H1 (cell line): ENCODE data around the gene CDC5L. TPM values are rescaled to one million over a fixed set of nuclear protein-coding genes. Genes with fewer than 3 reads are reported as not detected.

Source experiments
- CTCF ChIA-PET: fragments of 300-600 bp; sonication (Branson Sonifier 250); formaldehyde crosslinking; loops from one replicate; lab custom pipeline; 2021; ENCODE audit not compliant: partially characterized antibody; lab: Charles Lee
- POLR2A ChIA-PET: fragments of 300-600 bp; sonication (Branson Sonifier 250); formaldehyde crosslinking; loops from one replicate; lab custom pipeline; 2021; ENCODE audit warnings: inconsistent platforms; ENCODE audit not compliant: partially characterized antibody; lab: Charles Lee
- DNase-seq, 2 experiments: peaks; one replicate each; pipeline versions ENCODE4 v3.0.0 to v3.0.0-alpha.2; 2010 to 2022; ENCODE audit warnings: low spot score in 2 of 2, low read depth in 1 of 2, mixed read lengths in 1 of 2
- FAIRE-seq: peaks from 2 replicates; lab custom pipeline; 2011; peaks lifted over from hg19 to GRCh38; lab: Jason Lieb, UNC
- H2AFZ ChIP-seq: 2 replicates; pipeline ENCODE4 v1.8.1; 2012; ENCODE audit warnings: low read length, inconsistent platforms
- H2AK5ac ChIP-seq: 2 replicates; pipeline ENCODE4 v1.6.1; 2013; ENCODE audit warnings: low read depth, low read length
- H2BK120ac ChIP-seq: replicated peaks from 2 replicates; pipeline ENCODE3; 2013; ENCODE audit warnings: low read depth, low read length, inconsistent platforms
- H2BK12ac ChIP-seq: 2 replicates; pipeline ENCODE4 v1.6.1; 2013; ENCODE audit warnings: low read depth, low read length
- H2BK15ac ChIP-seq: 2 replicates; pipeline ENCODE4 v1.6.1; 2013; ENCODE audit warnings: low read length
- H2BK20ac ChIP-seq: 2 replicates; pipeline ENCODE4 v1.6.1; 2013; ENCODE audit warnings: low read length
- H2BK5ac ChIP-seq: 2 replicates; pipeline ENCODE4 v1.6.1; 2013; ENCODE audit warnings: low read depth, low read length
- H3K14ac ChIP-seq: 2 replicates; pipeline ENCODE4 v1.6.1; 2013; ENCODE audit warnings: inconsistent platforms; ENCODE audit not compliant: insufficient read length
- H3K18ac ChIP-seq: 2 replicates; pipeline ENCODE4 v1.6.1; 2013; ENCODE audit warnings: low read length; ENCODE audit errors: extremely low read depth
- H3K23ac ChIP-seq: 2 replicates; pipeline ENCODE4 v1.6.1; 2013; ENCODE audit warnings: inconsistent platforms; ENCODE audit not compliant: insufficient read length
- H3K23me2 ChIP-seq: 2 replicates; pipeline ENCODE4 v1.6.1; 2013; ENCODE audit warnings: low read depth, low read length
- H3K27ac ChIP-seq: 2 replicates; pipeline ENCODE4 v1.6.1; 2011; ENCODE audit warnings: low read depth, low read length, inconsistent platforms
- H3K27me3 ChIP-seq, 4 experiments: replicated peaks in 1 of 4; 1 replicate in 1 of 4; 2 replicates in 3 of 4; pipeline versions ENCODE4 v1.6.1 to v1.8.1; 2011 to 2013; ENCODE audit warnings: low read length in 3 of 4, mild to moderate bottlenecking in 3 of 4, inconsistent platforms in 2 of 4, mixed read lengths in 2 of 4, moderate library complexity in 1 of 4; ENCODE audit not compliant: control insufficient read depth in 3 of 4, insufficient read depth in 3 of 4; ENCODE audit errors: extremely low read depth in 1 of 4
- H3K36me3 ChIP-seq, 4 experiments: 2 replicates each; pipeline versions ENCODE4 v1.6.1 to v1.8.1; 2011 to 2013; ENCODE audit warnings: mild to moderate bottlenecking in 4 of 4, low read length in 3 of 4, moderate library complexity in 2 of 4, control low read depth in 1 of 4, inconsistent platforms in 1 of 4; ENCODE audit not compliant: insufficient read depth in 4 of 4, control insufficient read depth in 2 of 4
- H3K4ac ChIP-seq: replicated peaks from 2 replicates; pipeline ENCODE3; 2013; ENCODE audit warnings: low read length, low read depth, mixed read lengths, inconsistent platforms; ENCODE audit not compliant: insufficient read length
- H3K4me1 ChIP-seq, 4 experiments: replicated peaks in 1 of 4; 1 replicate in 1 of 4; 2 replicates in 3 of 4; pipeline versions ENCODE4 v1.6.1 to v1.8.1; 2011 to 2013; ENCODE audit warnings: low read length in 3 of 4, inconsistent platforms in 2 of 4, mixed read lengths in 1 of 4; ENCODE audit not compliant: insufficient read depth in 4 of 4, control insufficient read depth in 3 of 4
- H3K4me2 ChIP-seq, 2 experiments: 2 replicates each; pipeline versions ENCODE4 v1.6.1 to v1.8.1; 2011 to 2013; ENCODE audit warnings: low read depth in 2 of 2, low read length in 2 of 2, control low read depth in 1 of 2, inconsistent platforms in 1 of 2, mild to moderate bottlenecking in 1 of 2; ENCODE audit not compliant: insufficient read depth in 1 of 2
- H3K4me3 ChIP-seq, 4 experiments: fragments of 200-600, 300-600 bp in 1 of 4; sonication (generic), shearing (Covaris generic), sonication (Bioruptor Twin) in 1 of 4; 2 replicates each; pipeline versions ENCODE4 v1.5.1 to v1.8.1; 2011 to 2016; ENCODE audit warnings: low read length in 4 of 4, low read depth in 3 of 4, control low read depth in 2 of 4, inconsistent platforms in 2 of 4, mild to moderate bottlenecking in 2 of 4, mixed read lengths in 1 of 4, moderate library complexity in 1 of 4; ENCODE audit not compliant: insufficient read depth in 2 of 4; ENCODE audit errors: extremely low read depth in 1 of 4
- H3K56ac ChIP-seq: replicated peaks from 2 replicates; pipeline ENCODE3; 2013; ENCODE audit warnings: low read depth, mild to moderate bottlenecking, mixed read lengths, low read length, inconsistent platforms; ENCODE audit not compliant: insufficient read length
- H3K79me1 ChIP-seq: 2 replicates; pipeline ENCODE4 v1.6.1; 2013; ENCODE audit warnings: low read depth, low read length, control low read depth
- H3K79me2 ChIP-seq, 2 experiments: 2 replicates each; pipeline versions ENCODE4 v1.6.1 to v1.8.1; 2012 to 2013; ENCODE audit warnings: low read length in 2 of 2, mild to moderate bottlenecking in 2 of 2, inconsistent platforms in 1 of 2; ENCODE audit not compliant: insufficient read depth in 2 of 2, control insufficient read depth in 1 of 2
- H3K9ac ChIP-seq, 4 experiments: replicated peaks in 1 of 4; 1 replicate in 1 of 4; 2 replicates in 3 of 4; pipeline versions ENCODE4 v1.6.1 to v1.8.1; 2011 to 2013; ENCODE audit warnings: low read depth in 3 of 4, low read length in 3 of 4, control low read depth in 2 of 4, mild to moderate bottlenecking in 2 of 4, moderate library complexity in 2 of 4, inconsistent platforms in 1 of 4; ENCODE audit errors: extremely low read depth in 1 of 4
- H3K9me3 ChIP-seq, 2 experiments: 2 replicates each; pipeline versions ENCODE4 v1.6.1 to v1.8.1; 2012 to 2013; ENCODE audit warnings: mild to moderate bottlenecking in 2 of 2, moderate library complexity in 2 of 2, control low read depth in 1 of 2, inconsistent platforms in 1 of 2, low read depth in 1 of 2, low read length in 1 of 2, mixed read lengths in 1 of 2; ENCODE audit not compliant: insufficient read depth in 2 of 2
- H4K20me1 ChIP-seq, 2 experiments: replicated peaks in 1 of 2; 2 replicates each; pipeline versions ENCODE3 to v1.8.1; 2011 to 2013; ENCODE audit warnings: inconsistent platforms in 2 of 2, low read length in 2 of 2, mild to moderate bottlenecking in 1 of 2; ENCODE audit not compliant: insufficient read depth in 2 of 2, control insufficient read depth in 1 of 2
- H4K5ac ChIP-seq: 2 replicates; pipeline ENCODE4 v1.6.1; 2013; ENCODE audit warnings: low read length, low read depth, mixed read lengths, inconsistent platforms; ENCODE audit not compliant: insufficient read length
- H4K8ac ChIP-seq: 2 replicates; pipeline ENCODE4 v1.8.0; 2013; ENCODE audit warnings: mild to moderate bottlenecking, moderate library complexity, low read length, inconsistent platforms; ENCODE audit not compliant: insufficient read depth; ENCODE audit errors: extremely low read depth
- H4K91ac ChIP-seq: replicated peaks from 2 replicates; pipeline ENCODE3; 2013; ENCODE audit warnings: low read length, mixed read lengths, inconsistent platforms; ENCODE audit not compliant: insufficient read length
- CBX8 ChIP-seq: fragments of 300-800, 300-1000 bp; sonication (generic); IDR thresholded peaks from 2 replicates; pipeline ENCODE4 v1.7.1; 2016; ENCODE audit warnings: low read depth, low read length, borderline replicate concordance
- CTBP2 ChIP-seq: IDR thresholded peaks from 2 replicates; pipeline ENCODE4 v1.7.0; 2011; ENCODE audit warnings: borderline replicate concordance, mild to moderate bottlenecking, moderate library complexity, mixed read lengths, low read length; ENCODE audit not compliant: insufficient read depth, insufficient read length
- EP300 ChIP-seq, 2 experiments: IDR thresholded peaks; 1 replicate in 1 of 2; 2 replicates in 1 of 2; pipeline ENCODE4 v1.6.1; 2011 to 2012; ENCODE audit warnings: low read depth in 2 of 2, low read length in 2 of 2, mild to moderate bottlenecking in 2 of 2, borderline replicate concordance in 1 of 2, inconsistent platforms in 1 of 2, moderate library complexity in 1 of 2
- FOSL1 ChIP-seq: IDR thresholded peaks from 2 replicates; pipeline ENCODE4 v1.6.1; 2011; ENCODE audit warnings: mild to moderate bottlenecking, low read depth, low read length, moderate library complexity; ENCODE audit not compliant: insufficient read depth
- HDAC2 ChIP-seq, 2 experiments: fragments of 300-600 bp in 1 of 2; sonication (generic) in 1 of 2; IDR thresholded peaks; 2 replicates each; pipeline ENCODE4 v1.6.1; 2011 to 2012; ENCODE audit warnings: low read depth in 2 of 2, low read length in 2 of 2, mild to moderate bottlenecking in 2 of 2, moderate library complexity in 2 of 2, borderline replicate concordance in 1 of 2, inconsistent platforms in 1 of 2
- KDM4A ChIP-seq: IDR thresholded peaks from one replicate; pipeline ENCODE4 v1.7.1; 2012; ENCODE audit warnings: low read depth, mild to moderate bottlenecking, moderate library complexity, low read length, inconsistent platforms; ENCODE audit not compliant: severe bottlenecking
- KDM5A ChIP-seq: fragments of 200-600 bp; IDR thresholded peaks from 2 replicates; pipeline ENCODE4 v1.7.1; 2012; ENCODE audit warnings: mild to moderate bottlenecking, low read length, inconsistent platforms, mixed read lengths
- PHF8 ChIP-seq: fragments of 200-600 bp; sonication (generic); conservative IDR thresholded peaks from 2 replicates; pipeline ENCODE4 v1.7.1; 2012; ENCODE audit warnings: low read depth, mild to moderate bottlenecking, inconsistent platforms, low read length, moderate library complexity
- SIRT6 ChIP-seq: IDR thresholded peaks from one replicate; pipeline ENCODE4 v1.7.1; 2012; ENCODE audit warnings: low read length, inconsistent platforms
- WGBS, 2 experiments: shearing (Covaris generic) in 1 of 2; methylation state at CpG; one replicate each; pipeline versions ENCODE4 v1.1.6 to v1.1.7; 2013 to 2015; ENCODE audit warnings: low lambda C conversion rate in 2 of 2, mixed read lengths in 2 of 2, inconsistent platforms in 1 of 2, low coverage in 1 of 2, missing lambda C conversion rate in 1 of 2; ENCODE audit not compliant: insufficient replicate concordance in 2 of 2, insufficient coverage in 1 of 2, insufficient read length in 1 of 2; ENCODE audit errors: extremely low coverage in 1 of 2, missing lambda C conversion rate in 1 of 2; 5-methylcytosine and 5-hydroxymethylcytosine counted together
- polyA plus RNA-seq, 7 experiments: library from polyadenylated mRNA; depleted of rRNA in 3 of 7; stranded (reverse) in 5 of 7; unstranded in 2 of 7; fragments of >200 nt in 5 of 7; fragments of 200-250 nt in 2 of 7; gene quantifications; 1 replicate in 5 of 7; 2 replicates in 1 of 7; 4 replicates in 1 of 7; pipeline versions ENCODE4 v1.2.1 to v1.2.3, GENCODE V29; 2011 to 2013; ENCODE audit warnings: missing spikeins in 2 of 7, mixed read lengths in 2 of 7
- total RNA-seq: library from RNA; stranded (reverse); fragmentation: NEBNext Ultra II Directional; extraction: Animal tissue kit (Norgen Biotek cat#: 25700); gene quantifications from 2 replicates; pipeline ENCODE4 v1.2.1, GENCODE V29; 2021
- TF ChIP-seq, protein P1 (sequence below): IDR thresholded peaks from 2 replicates; pipeline ENCODE4 v1.6.1; 2011; ENCODE audit warnings: low read depth, mild to moderate bottlenecking, low read length; ENCODE audit not compliant: insufficient read depth
- TF ChIP-seq, protein P2 (sequence below): IDR thresholded peaks from 2 replicates; pipeline ENCODE4 v1.6.1; 2011; ENCODE audit warnings: low read length, improper control_type of control experiment

The CDC5L gene
- total and polyA plus RNA-seq, 2 of the 8 experiments (the other 6 are each of a cell fraction or from before 2014, with no cell fraction given) = 8.4 to 32.8 TPM

DNA sequence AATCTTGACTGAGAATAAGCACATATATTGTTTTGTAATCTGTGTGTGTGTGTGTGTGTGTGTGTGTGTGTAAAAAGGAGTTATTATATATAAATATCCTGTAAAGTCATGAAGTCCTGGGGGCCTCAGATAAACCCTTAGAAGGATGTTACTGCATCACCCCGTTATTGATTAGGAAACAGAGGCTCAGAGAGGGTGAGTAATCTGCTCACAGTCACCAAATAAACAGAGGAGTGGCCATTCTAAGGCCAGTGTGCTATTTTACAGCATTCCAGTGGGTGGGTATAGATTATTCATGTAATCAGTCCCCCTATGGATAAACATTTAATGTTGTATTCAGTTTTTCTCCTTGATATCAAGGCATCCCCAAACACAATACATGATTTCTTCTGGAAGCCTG is 87.1 kb downstream of the CDC5L start:
- CTCF ChIA-PET = interaction anchor here (0.6 to 12.1 kb wide), 37 partner anchors 10 to 1448 kb away, joined by 3 to 135 read pairs (median 6); no protein-coding TSS in a partner anchor
- H2AK5ac ChIP-seq = no peak overlapping the region
- no peak for TF ChIP-seq SIRT6
- TF ChIP-seq CBX8 = no peak
- TF ChIP-seq KDM5A = no peak
- TF ChIP-seq, protein P1, sequence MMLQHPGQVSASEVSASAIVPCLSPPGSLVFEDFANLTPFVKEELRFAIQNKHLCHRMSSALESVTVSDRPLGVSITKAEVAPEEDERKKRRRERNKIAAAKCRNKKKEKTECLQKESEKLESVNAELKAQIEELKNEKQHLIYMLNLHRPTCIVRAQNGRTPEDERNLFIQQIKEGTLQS = no peak
- TF ChIP-seq CTBP2 = no peak
- TF ChIP-seq HDAC2 (IDR thresholded peaks at IDR 0.05; ENCODE audit: borderline replicate concordance in 1 of 2, low read depth in 2 of 2, low read length in 2 of 2) = no peak
- TF ChIP-seq KDM4A = no peak
- no peak for TF ChIP-seq FOSL1
- no peak for TF ChIP-seq EP300 (IDR thresholded peaks at IDR 0.05; ENCODE audit: borderline replicate concordance in 1 of 2, low read depth in 2 of 2, low read length in 2 of 2)
- no peak for TF ChIP-seq PHF8
- TF ChIP-seq, protein P2, sequence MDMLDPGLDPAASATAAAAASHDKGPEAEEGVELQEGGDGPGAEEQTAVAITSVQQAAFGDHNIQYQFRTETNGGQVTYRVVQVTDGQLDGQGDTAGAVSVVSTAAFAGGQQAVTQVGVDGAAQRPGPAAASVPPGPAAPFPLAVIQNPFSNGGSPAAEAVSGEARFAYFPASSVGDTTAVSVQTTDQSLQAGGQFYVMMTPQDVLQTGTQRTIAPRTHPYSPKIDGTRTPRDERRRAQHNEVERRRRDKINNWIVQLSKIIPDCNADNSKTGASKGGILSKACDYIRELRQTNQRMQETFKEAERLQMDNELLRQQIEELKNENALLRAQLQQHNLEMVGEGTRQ = no peak

More for the DNA sequence above, 87.1 kb downstream of the CDC5L start:
- Histone ChIP-seq H3K14ac (no peak overlapping the region), H2BK15ac (no peak overlapping the region; the same call in 1 of the 2 replicates), H3K23me2 (no peaks in the 10 kb centered on the region), H3K79me2 (no peaks in the 10 kb centered on the region), H3K4me1 (peaks cover 0 to 17% (median 11%) of the 10 kb centered on the region in 4 experiments; a peak in 5 of 7 replicates), H3K9ac (no peak overlapping the region), H4K8ac (no peak overlapping the region), H3K56ac (no peak overlapping the region), H3K27me3 (no peaks in the 10 kb centered on the region), H3K4ac (no peak overlapping the region), H3K18ac (no peak overlapping the region), H3K79me1 (no peaks in the 10 kb centered on the region), H3K27ac (no peak overlapping the region), H2AFZ (no peak overlapping the region), H3K4me3 (no peak overlapping the region), H4K91ac (no peak overlapping the region), H4K20me1 (no peaks in the 10 kb centered on the region), H4K5ac (no peak overlapping the region), H3K9me3 (no peaks in the 10 kb centered on the region), H2BK12ac (peak overlapping the region; percentile 86; the same call in 1 of the 2 replicates), H3K23ac (no peak overlapping the region), H3K36me3 (no peaks in the 10 kb centered on the region), H2BK120ac (no peak overlapping the region), H2BK5ac (no peak overlapping the region), H2BK20ac (peak overlapping the region; percentile 3; the same call in 1 of the 2 replicates), H3K4me2 (no peak overlapping the region)
- POLR2A ChIA-PET = no interaction called here
- DNase-seq = no peak
- no peak for FAIRE-seq
- WGBS, 2 experiments = 89% methylated on average over 1 of the region's 1 CpG; no CpG with 5 or more reads in 1 of the 2 experiments
